Measurements from ENCODE around the gene SPATS1.

Gene SPATS1

DNA sequence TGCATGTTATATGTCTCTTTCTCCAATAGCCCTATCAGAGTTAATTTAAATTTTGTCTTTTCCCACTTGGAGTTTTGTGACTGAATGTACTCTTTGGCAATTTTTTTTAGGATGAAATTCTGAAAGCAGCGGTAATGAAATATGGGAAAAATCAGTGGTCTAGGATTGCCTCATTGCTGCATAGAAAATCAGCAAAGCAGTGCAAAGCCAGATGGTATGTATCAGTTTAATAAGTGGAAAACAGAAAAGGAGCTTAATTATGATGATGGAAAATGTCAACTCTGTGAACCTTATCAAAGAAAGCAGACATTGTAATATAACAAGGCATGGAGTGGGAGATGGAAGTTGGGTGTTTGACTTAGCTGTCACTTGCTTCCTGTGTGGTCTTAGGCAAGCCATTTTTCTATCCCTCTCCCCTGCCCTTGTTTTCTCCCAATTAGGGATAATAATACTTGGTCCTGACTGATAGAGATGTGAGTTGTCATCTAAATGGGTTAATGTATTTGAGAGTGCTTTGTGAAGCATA, 47.8 kb downstream of the SPATS1 start:
- no peak for DNase-seq
